ENCODE measurements around the gene TRMT10A.
"Not testable (repeated sequence)": the region's sequence is repeated elsewhere in the genome, so short reads cannot be mapped to it uniquely, and the experiment has no call there.

The TRMT10A gene

GRCh38 chr4:99540277-99540939, 23.4 kb downstream of the TRMT10A start:
- DNase-seq, result no peak

DNA sequence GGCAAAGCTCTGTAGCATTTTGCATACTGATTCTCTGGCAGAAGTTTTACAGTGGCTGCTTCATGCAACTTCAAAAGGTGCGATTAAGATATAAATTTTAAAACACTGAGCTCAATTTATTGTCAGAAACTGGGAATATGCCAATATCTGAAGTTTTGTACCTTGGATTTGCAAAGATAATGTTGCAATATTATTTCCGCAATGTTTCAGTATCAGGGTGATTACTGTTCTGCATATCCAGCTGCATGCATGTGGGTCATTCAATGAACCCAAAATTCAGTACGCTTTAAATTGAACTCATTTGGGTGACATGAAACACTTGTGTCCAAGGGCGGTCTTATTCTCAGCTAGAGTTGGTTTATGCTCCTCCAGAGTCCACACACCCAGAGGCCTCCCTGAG, 26.2 kb downstream of the TRMT10A start:
- no peak for DNase-seq

DNA sequence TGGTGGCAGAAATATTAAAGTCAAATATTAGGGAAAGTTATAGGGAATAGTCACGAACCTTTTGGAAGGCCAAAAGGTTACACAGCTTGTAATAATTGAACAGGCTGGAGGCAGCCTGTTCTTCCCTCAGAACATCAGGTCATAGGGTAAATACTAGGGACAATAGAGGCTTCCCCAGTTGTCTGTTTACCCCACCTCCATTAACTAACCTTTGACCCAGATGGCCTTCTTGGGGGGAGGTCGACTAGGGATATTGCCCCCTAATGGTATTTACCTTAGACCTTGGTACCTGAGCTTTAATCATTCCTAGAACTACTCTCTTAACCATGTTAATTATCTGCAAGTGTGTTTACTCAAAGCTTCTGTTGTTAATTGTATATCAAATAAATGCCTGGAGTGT, 27.0 kb downstream of the TRMT10A start:
- DNase-seq, result no peak

DNA sequence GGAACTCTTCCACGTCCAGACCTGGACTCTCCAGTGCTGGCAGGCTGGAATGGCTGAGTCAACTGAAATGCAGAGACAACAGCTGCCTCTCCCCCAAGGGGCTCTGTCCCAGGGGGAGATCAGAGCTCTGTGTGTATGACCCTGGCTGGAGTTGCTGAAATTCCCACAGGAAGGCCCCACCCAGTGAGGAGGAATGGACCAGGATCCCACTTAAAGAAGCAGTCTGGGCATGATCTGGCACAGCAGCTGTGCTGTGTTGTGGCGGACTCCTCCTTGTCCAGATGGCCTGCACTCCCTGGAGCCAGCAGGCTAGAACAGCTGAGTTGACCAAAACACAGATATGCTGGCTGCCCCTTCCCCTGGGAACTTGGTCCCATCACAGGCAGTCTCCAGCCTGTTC, 27.6 kb downstream of the TRMT10A start:
- no peak for DNase-seq

GRCh38 chr4:99534699-99535098, 29.1 kb downstream of the TRMT10A start:
- DNase-seq, result not testable (repeated sequence)

DNA sequence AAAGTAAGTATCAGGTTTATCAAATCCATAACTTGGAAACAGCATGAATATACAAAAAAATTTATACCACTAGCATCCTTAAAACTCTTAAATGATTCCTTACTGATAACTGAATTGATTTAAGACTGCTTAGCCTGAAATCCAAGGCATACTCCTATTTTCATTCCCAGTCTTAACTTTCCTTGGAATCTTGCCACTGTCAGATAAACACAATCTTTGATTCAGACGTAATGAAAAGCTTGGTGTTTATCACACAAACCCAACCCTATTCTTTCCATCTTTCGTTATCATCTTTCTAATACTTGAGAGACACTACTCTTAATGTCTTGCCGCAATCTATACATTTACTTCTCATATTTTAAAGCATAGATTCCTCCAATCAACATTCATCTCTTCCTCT, 33.9 kb downstream of the TRMT10A start:
- no peak for DNase-seq

DNA sequence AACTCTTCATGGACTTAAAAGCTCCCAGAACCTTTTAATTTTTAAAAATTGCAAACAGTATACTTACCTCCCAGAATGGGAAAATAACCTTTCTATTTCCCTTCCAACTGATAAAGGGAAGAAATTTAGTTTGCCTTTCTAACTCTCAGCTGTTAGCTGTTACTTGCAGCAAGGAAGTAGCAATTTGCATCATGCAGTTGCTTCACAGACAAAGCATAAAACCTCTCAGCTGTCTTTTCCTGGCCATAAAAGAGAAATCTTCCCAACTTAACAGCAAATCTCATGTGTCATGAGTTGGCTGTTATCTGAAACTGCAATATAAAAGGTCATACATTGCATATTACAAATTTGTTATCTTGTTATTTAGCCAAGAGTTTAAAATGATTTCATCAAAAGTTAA, 34.6 kb downstream of the TRMT10A start:
- no peak for DNase-seq

DNA sequence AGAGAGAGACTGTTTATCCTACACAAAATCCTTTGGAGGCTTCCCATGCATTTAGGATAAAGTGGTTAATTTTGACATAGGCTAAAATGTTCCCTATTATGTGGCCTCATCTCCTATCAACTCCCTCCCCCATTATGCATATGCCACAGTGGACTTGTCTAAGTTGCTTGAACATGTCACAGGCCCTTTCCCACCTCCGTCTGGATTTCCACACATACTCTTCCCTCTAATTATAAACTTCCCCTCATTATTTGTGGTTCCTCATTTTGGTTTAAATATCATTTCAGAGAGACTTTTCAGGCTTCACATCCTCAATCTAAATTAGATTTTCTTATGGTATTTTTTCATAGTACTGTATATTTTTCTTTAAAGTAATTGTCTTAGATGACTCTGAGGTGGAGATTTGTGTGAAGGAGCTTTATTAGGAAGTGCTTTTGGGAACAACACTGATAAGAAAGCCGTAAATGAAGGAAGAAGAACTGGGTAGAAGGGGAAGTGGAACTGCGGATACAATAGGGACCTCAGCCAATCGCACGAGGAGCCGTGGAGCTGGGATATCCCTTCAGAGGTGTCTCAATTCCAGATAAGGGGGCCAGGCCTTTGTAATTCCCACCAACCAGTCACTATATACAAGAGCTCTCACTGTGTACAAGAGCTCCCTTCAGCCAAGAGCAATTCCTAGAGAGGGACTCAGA, 45.1 kb downstream of the TRMT10A start:
- no peak for DNase-seq

GRCh38 chr4:99510721-99511120, 53.1 kb downstream of the TRMT10A start, which contains the start of gene C4orf17:
Gene C4orf17 (plus strand): TSS chr4:99511021. CDS start chr4:99513082, 2,061 bp downstream.
- no peak for DNase-seq

- no peak for DNase-seq
These were observed 56.1 kb downstream of the TRMT10A start for GRCh38 chr4:99507762-99508161.

DNA sequence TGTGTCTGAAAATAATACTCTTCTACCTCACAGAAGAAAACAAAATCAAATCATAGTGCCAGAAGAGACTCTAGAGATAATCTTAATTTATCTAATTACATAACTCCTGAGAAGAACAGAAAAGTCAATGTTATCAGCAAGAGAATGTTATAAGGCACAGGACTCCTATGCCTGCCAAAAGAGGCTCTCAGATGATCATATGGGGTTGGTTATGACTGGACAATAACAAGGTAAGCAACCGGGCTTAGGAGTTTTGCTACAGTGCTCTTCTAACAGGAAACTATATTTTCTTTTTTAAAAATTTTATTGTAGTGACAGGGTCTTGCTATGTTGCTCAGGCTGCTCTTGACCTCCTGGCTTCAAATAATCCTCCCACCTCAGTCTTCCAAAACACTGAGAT, 56.5 kb downstream of the TRMT10A start:
- DNase-seq, result no peak

GRCh38 chr4:99506781-99507180, 57.1 kb downstream of the TRMT10A start:
- no peak for DNase-seq

GRCh38 chr4:99504804-99505502, 58.9 kb downstream of the TRMT10A start:
- no peak for DNase-seq

Data from NK-92 treated with Interleukin-12 subunit alpha and Interleukin-12 subunit beta, amount 100 ng/mL, for 24 hours (cell line).